Stomach (tissue), 9 donors: ENCODE data around the gene ERN1. TPM values are rescaled to one million over a fixed set of nuclear protein-coding genes. Genes with fewer than 3 reads are reported as not detected.
A peak's percentile ranks its signal among the peaks of the same experiment; 100 is the strongest.

ENCODE experiments used
- DNase-seq, 2 donors: peaks; one replicate each; pipeline versions ENCODE4 v3.0.0 to v3.0.0-alpha.2; 2013 to 2019
- H3K27ac ChIP-seq, 5 donors: fragments of 200-600 bp in 4 of 5; sonication (generic) in 4 of 5; one replicate each; pipeline ENCODE4 v1.5.1; 2013 to 2019; ENCODE audit warnings: mild to moderate bottlenecking in 1 of 5, moderate library complexity in 1 of 5
- H3K27me3 ChIP-seq, 3 donors: fragments of 200-600 bp; sonication (generic); one replicate each; pipeline ENCODE4 v1.5.1; 2017 to 2019; ENCODE audit warnings: mixed run types in 1 of 3
- H3K36me3 ChIP-seq, 4 donors: fragments of 200-600 bp; sonication (generic); 1 replicate in 3 of 4; 2 replicates in 1 of 4; pipeline ENCODE4 v1.5.1; 2016 to 2019
- H3K4me1 ChIP-seq, 4 donors: fragments of 200-600 bp; sonication (generic); one replicate each; pipeline ENCODE4 v1.5.1; 2016 to 2019
- H3K4me3 ChIP-seq, 4 donors: fragments of 200-600 bp; sonication (generic) in 3 of 4; one replicate each; pipeline ENCODE4 v1.5.1; 2016 to 2019; ENCODE audit warnings: mild to moderate bottlenecking in 1 of 4
- H3K9me3 ChIP-seq, 4 donors: fragments of 200-600 bp; sonication (generic); one replicate each; pipeline ENCODE4 v1.5.1; 2016 to 2019
- EP300 ChIP-seq: sonication (generic); formaldehyde crosslinking; IDR thresholded peaks from one replicate; pipeline ENCODE4 v1.6.1; 2017; ENCODE audit warnings: antibody characterized with exemption
- POLR2A ChIP-seq, 4 donors: fragments of 450-650 bp; IDR thresholded peaks; one replicate each; pipeline ENCODE4 v1.6.1; 2016; ENCODE audit warnings: antibody characterized with exemption in 4 of 4, control low read depth in 2 of 4, mild to moderate bottlenecking in 1 of 4, moderate library complexity in 1 of 4
- POLR2AphosphoS5 ChIP-seq, 3 donors: sonication (generic); formaldehyde crosslinking; IDR thresholded peaks; one replicate each; pipeline ENCODE4 v1.6.1; 2016; ENCODE audit warnings: antibody characterized with exemption in 3 of 3
- WGBS, 5 donors: extraction: QIAGEN DNeasy Blood & Tissue Kit in 3 of 5; methylation state at CpG; one replicate each; pipeline versions ENCODE4 v1.1.5 to v1.1.7; 2013 to 2018; 5-methylcytosine and 5-hydroxymethylcytosine counted together
- intact Hi-C: fragments of 100-400 bp; cut with DNase I; formaldehyde crosslinking; loops from one replicate; pipeline ENCODE4 v1.15.1; 2023; ENCODE audit warnings: low total_unique reads
- polyA plus RNA-seq, 3 donors: library from polyadenylated mRNA; stranded (reverse); fragments of 200-250 nt; gene quantifications; one replicate each; pipeline ENCODE4 v1.2.3, GENCODE V29; 2013
- total RNA-seq, 5 donors: library from RNA; depleted of rRNA; stranded (reverse); fragments of >200 nt; gene quantifications; one replicate each; pipeline versions ENCODE4 v1.1.0 to v1.2.3, GENCODE V29; 2014 to 2016
- TF ChIP-seq, protein P1 (sequence below), 7 experiments: fragments of 450-650 bp in 4 of 7; fragments of 200-600 bp in 3 of 7; sonication (generic) in 3 of 7; IDR thresholded peaks; one replicate each; pipeline ENCODE4 v1.5.1; 2016 to 2019; ENCODE audit warnings: antibody characterized with exemption in 7 of 7, control low read depth in 2 of 7, mild to moderate bottlenecking in 1 of 7
- donor health status: healthy with polysubstance abuse.
- donor health status: Bipolar disorder and iron deficiency.
- donor health status: healthy.

ERN1 gene
- total and polyA plus RNA-seq, 8 donors = 4.1 to 76.4 (median 28.0) TPM

DNA sequence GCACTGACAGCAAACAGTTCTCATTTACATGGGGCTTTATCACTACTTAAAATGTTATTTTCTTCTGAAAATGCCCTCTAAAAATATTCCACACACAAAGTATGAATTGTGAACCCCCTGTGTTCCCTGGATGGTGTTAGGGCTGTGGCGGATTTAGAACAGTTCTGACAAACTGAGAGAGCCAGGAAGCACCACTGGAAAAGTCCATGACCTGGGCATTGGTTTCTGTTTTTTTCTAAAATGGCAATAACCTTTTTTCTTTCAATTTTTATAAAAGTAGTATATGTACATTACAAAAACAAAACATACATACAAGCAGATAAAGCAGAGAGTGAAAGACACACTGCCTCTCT is 21.0 kb upstream of the ERN1 start:
- TF ChIP-seq EP300 (no peak), POLR2AphosphoS5 (IDR thresholded peaks at IDR 0.05) (no peak), POLR2A (IDR thresholded peaks at IDR 0.05) (no peak)
- TF ChIP-seq, protein P1, sequence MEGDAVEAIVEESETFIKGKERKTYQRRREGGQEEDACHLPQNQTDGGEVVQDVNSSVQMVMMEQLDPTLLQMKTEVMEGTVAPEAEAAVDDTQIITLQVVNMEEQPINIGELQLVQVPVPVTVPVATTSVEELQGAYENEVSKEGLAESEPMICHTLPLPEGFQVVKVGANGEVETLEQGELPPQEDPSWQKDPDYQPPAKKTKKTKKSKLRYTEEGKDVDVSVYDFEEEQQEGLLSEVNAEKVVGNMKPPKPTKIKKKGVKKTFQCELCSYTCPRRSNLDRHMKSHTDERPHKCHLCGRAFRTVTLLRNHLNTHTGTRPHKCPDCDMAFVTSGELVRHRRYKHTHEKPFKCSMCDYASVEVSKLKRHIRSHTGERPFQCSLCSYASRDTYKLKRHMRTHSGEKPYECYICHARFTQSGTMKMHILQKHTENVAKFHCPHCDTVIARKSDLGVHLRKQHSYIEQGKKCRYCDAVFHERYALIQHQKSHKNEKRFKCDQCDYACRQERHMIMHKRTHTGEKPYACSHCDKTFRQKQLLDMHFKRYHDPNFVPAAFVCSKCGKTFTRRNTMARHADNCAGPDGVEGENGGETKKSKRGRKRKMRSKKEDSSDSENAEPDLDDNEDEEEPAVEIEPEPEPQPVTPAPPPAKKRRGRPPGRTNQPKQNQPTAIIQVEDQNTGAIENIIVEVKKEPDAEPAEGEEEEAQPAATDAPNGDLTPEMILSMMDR (IDR thresholded peaks at IDR 0.05) = no peak
- Histone ChIP-seq H3K36me3 (peaks cover 3 to 50% (median 44%) of the 10 kb centered on the region in 4 donors), H3K27ac (peak overlapping the region; percentile 30 to 98 (median 96)), H3K9me3 (no peaks in the 10 kb centered on the region), H3K4me1 (peaks cover 39 to 63% (median 53%) of the 10 kb centered on the region in 4 donors), H3K27me3 (no peaks in the 10 kb centered on the region), H3K4me3 (no peak overlapping the region)
- intact Hi-C loops = loop anchor here (10.0 kb wide), 1 partner anchor 114 kb away; the partner anchor contains the start of gene TEX2
- no peak for DNase-seq
- WGBS, 5 donors = 84 to 100% (median 95%) methylated on average over 1 of the region's 1 CpG

DNA sequence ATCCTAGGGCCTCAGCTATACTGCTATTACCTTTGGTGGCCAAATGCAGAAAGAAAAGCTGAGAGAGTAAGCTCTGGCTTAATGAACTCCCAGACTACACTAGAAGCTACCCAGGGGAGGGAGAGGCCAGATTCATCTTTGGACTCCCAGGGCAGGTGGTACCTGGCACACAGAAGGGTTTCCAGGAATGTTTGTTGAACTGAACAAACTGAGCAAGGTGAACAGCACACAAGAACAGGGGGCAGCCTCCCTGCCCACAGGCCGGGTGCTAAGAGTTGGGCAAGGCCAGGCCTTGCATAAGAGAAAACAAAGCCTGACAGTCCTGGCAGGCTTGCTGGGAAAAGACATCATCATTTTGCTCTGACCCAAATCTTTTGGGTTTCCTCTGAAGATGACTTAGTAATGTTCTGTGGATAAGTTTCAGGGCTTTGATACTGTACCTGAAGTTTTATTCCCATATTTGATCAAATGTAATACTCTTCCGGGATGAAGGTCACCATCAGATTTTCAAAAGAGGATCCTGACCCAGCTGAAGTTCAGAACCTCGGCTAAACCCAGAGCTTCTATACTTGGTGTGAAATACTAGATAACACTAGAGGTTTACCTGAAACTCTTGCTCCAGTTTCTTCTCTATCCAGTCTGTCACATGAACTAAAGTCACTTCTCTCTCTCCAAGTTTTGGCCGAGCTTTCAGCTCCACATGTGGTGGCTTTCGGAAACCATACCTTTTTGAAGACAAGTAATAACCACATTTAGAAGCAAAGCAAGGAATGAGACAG is 20.5 kb upstream of the ERN1 start:
- DNase-seq = peak; percentile 76 to 77
- H3K9me3 ChIP-seq = no peaks in the 10 kb centered on the region
- no peak overlapping the region for H3K4me3 ChIP-seq
- H3K27ac ChIP-seq = peak overlapping the region; percentile 30 to 98 (median 96)
- TF ChIP-seq POLR2AphosphoS5 (IDR thresholded peaks at IDR 0.05) (peak; percentile 32 to 87 (median 45)), POLR2A (IDR thresholded peaks at IDR 0.05) (no peak)
- peaks cover 3 to 50% (median 44%) of the 10 kb centered on the region in 4 donors for H3K36me3 ChIP-seq
- 47 to 76% (median 61%) methylated on average over 5 of the region's 5 CpGs for WGBS, 5 donors
- intact Hi-C loops = loop anchor here (10.0 kb wide), 1 partner anchor 114 kb away; the partner anchor contains the start of gene TEX2
- no peaks in the 10 kb centered on the region for H3K27me3 ChIP-seq
- peaks cover 34 to 57% (median 47%) of the 10 kb centered on the region in 4 donors for H3K4me1 ChIP-seq

DNA sequence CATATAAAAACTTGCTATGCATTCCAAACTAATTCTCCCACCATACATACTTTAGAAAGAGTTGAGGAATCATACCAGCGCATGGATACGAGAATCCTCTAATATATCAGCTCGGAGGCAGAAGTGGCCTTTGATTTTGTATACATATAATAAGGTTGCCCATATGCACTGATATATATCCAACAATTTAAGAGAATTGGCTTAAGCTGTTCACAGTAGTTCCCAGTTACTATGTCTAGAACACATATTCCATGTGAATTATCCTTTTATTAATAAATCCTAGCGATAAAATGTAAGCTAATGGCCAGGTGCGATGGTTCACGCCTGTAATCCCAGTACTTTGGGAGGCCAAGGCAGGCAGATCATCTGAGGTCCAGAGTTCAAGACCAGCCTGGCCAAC is 19.3 kb upstream of the ERN1 start:
- no peaks in the 10 kb centered on the region for H3K27me3 ChIP-seq
- WGBS, 5 donors = 93 to 97% (median 95%) methylated on average over 6 of the region's 6 CpGs
- peaks cover 29 to 52% (median 47%) of the 10 kb centered on the region in 4 donors for H3K4me1 ChIP-seq
- H3K36me3 ChIP-seq = peaks cover 3 to 50% (median 40%) of the 10 kb centered on the region in 4 donors
- H3K27ac ChIP-seq = peak overlapping the region; percentile 29 to 98 (median 96)
- intact Hi-C loops = no loop called here
- H3K4me3 ChIP-seq = no peak overlapping the region
- no peak for DNase-seq
- H3K9me3 ChIP-seq = no peaks in the 10 kb centered on the region
- TF ChIP-seq POLR2A (IDR thresholded peaks at IDR 0.05) = no peak
- no peak for TF ChIP-seq EP300

DNA sequence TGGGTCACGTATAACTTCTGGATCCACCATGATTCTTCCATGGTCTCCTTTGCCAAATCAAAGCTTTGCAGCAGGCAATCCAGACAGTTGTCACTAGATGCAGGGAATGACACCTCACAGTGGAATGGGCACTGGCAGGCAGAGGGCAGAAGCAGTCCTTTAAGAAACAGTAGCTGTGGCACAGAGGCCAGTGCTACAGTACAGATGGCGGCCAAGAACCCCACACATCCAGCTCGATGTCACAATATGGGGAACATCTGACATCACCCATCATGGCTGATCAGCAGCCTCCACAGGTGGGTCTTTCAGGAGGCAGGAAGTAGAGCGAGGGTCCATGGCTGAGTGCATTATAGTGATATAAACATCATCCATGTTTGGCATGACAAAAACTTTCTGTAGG is 18.8 kb upstream of the ERN1 start:
- peak in 1 of 2 donors; percentile 41 for DNase-seq
- Histone ChIP-seq H3K27me3 (no peaks in the 10 kb centered on the region), H3K36me3 (peaks cover 3 to 48% (median 37%) of the 10 kb centered on the region in 4 donors), H3K9me3 (no peaks in the 10 kb centered on the region), H3K4me1 (peaks cover 29 to 49% (median 45%) of the 10 kb centered on the region in 4 donors), H3K27ac (peak overlapping the region; percentile 8 to 98 (median 96)), H3K4me3 (no peak overlapping the region)
- 64 to 94% (median 84%) methylated on average over 4 of the region's 4 CpGs for WGBS, 5 donors
- intact Hi-C loops = no loop called here
- TF ChIP-seq POLR2A (IDR thresholded peaks at IDR 0.05) (no peak), EP300 (no peak)
- TF ChIP-seq, protein P1 (IDR thresholded peaks at IDR 0.05) = peak in 1 of 7 experiments; percentile 25

DNA sequence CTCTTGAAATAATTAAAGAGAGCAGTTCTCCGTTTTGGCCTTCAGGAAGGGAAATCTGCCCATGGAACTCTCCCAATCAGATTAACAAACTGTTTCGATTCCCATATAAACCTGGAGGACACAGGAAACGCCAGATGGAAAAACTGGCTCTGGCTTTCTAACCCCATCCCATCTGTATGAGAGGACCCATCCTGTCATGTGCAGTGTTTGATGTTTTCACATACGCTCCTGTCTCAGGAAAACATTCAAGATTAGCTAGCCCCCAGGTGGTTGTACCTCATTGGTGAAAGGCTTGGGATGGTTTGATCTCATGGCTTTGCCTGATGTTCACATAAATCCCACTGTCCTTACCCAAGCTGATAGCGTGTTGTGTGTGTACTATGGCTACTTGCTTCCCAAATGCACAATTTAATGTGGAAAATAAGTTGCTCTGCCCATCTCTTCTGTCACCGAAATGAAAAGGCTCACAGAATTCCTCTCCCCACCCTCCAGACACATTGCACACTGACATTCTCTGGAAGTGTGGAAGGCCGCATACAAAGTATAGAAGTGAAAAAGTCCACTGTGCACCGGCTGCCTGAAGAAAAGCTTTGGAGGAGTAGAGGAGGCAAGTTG is 18.2 kb upstream of the ERN1 start:
- H3K9me3 ChIP-seq = no peaks in the 10 kb centered on the region
- H3K27ac ChIP-seq = peak overlapping the region; percentile 8 to 98 (median 96)
- H3K4me1 ChIP-seq = peaks cover 29 to 49% (median 40%) of the 10 kb centered on the region in 4 donors
- no peak for DNase-seq
- peaks cover 3 to 43% (median 31%) of the 10 kb centered on the region in 4 donors for H3K36me3 ChIP-seq
- intact Hi-C loops = no loop called here
- no peak overlapping the region for H3K4me3 ChIP-seq
- WGBS, 5 donors = 54 to 63% (median 56%) methylated on average over 8 of the region's 8 CpGs
- H3K27me3 ChIP-seq = no peaks in the 10 kb centered on the region
- TF ChIP-seq POLR2A (IDR thresholded peaks at IDR 0.05) (no peak), POLR2AphosphoS5 (IDR thresholded peaks at IDR 0.05) (peak in 2 of 3 donors; percentile 2 to 15), EP300 (no peak)
- TF ChIP-seq, protein P1 (IDR thresholded peaks at IDR 0.05) = no peak
